Ishikawa (cell line): ENCODE measurements around the gene DNAJC21.

Experiments used
- EGR1 ChIP-seq: IDR thresholded peaks from 2 replicates; pipeline ENCODE4 v1.6.1; 2012
- NFIC ChIP-seq: IDR thresholded peaks from 2 replicates; pipeline ENCODE4 v1.6.1; 2012
- TCF12 ChIP-seq: IDR thresholded peaks from 2 replicates; pipeline ENCODE4 v1.6.1; 2012; ENCODE audit warnings: low read depth

DNA sequence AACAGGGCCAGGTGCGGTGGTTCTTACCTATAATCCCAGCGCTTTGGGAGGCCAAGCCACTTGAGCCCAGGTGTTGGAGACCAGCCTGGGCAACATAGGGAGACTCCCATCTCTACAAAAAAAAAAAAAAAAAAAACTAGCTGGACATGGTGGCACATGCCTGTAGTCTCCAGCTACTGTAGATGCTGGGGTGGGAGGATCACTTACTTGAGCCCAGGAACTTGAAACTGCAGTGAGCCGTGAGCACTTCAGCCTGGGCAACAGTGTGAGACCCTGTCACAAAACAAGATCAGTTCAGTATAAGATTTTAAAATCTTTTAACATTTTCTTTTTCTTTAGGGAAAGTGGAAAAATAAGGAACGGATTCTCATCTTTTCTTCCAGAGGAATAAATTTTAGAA lies 11.3 kb upstream of the DNAJC21 start:
- TF ChIP-seq NFIC (no peak), EGR1 (no peak), TCF12 (no peak)
